DMS153 treated with DMSO at 0.1 percent for 48 hours (cell line): ENCODE results near the gene COLEC12.
"Not testable (repeated sequence)": the region's sequence is repeated elsewhere in the genome, so short reads cannot be mapped to it uniquely, and the experiment has no call there.

Experiments used
- DNase-seq: peaks from one replicate; lab custom pipeline; 2025; ENCODE audit not compliant: unreplicated experiment; lab: John Stamatoyannopoulos, UW

The COLEC12 gene

GRCh38 chr18:415047-415446, 85.5 kb downstream of the COLEC12 start:
- no peak for DNase-seq

GRCh38 chr18:413233-413632, 87.3 kb downstream of the COLEC12 start:
- DNase-seq, result no peak

DNA sequence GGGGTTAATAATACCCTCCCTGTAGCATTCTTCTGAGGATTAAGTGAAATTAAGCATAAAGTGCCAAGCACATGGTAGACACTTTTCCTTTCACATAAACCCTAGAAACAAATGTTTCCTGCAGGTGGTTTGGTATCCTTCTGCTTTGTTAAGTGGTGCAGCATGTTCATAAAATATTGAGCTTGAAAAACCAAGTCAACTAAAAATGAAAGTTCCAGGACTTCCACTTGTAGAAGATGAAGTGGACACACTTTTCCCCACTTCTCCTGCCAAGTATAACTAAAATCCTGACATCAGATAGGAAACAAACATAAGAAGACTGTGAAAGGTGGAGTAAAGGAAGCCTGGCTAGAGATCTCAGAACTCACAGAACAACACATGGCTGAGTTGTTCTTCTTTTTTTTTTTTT, 90.5 kb downstream of the COLEC12 start:
- no peak for DNase-seq

DNA sequence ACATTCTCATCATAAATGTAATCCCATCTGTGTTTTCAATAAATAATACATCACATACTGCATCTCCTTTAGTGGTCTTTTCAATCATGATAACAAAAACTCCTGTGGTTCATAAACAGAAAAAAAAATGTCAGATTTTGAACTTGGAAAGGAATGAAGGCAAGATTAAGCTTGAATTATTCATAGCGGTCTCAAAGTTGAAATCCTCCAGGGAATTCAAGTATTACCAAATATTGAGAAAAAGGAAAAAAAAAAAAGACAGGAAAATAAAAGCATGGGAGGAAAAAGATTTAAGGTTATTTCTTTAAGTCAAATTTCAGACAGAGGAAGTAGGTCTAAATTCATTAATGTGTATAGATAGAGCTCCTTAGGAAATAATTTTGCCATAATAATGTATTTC, 92.1 kb downstream of the COLEC12 start:
- no peak for DNase-seq

DNA sequence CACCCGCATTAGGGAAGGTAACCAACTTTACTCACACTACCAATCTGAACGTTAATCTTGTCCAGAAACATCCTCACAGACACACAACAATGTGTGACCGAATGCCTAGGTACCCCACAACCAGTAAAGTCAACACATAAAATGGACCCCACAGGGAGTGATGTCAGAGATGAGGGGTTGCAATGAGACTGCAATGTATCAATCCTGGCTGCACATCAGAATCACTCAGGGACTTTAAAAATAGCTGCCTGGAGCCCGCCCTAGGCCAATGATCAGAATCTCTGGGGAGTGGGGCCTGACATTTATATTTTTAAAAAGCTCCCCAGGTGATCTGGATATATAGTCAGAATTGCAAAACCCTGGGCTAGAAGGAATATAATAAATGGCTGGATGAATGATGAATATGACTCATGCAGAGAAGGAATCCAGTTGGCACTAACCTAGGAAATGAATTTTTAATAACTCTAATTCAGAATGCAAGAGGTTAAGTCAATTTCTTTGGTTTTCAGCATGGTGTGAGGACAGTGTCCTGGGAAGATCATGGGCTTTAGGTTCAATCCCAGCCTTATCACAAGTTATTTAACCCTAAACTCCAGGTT, 92.8 kb downstream of the COLEC12 start:
- DNase-seq, result no peak

- DNase-seq, result no peak
Observed at GRCh38 chr18:407191-407590, 93.3 kb downstream of the COLEC12 start.

GRCh38 chr18:406677-407076, 93.8 kb downstream of the COLEC12 start:
- no peak for DNase-seq

- not testable (repeated sequence) for DNase-seq
Observed at GRCh38 chr18:405006-405405, 95.5 kb downstream of the COLEC12 start.

GRCh38 chr18:404061-404636, 96.4 kb downstream of the COLEC12 start:
- no peak for DNase-seq

DNA sequence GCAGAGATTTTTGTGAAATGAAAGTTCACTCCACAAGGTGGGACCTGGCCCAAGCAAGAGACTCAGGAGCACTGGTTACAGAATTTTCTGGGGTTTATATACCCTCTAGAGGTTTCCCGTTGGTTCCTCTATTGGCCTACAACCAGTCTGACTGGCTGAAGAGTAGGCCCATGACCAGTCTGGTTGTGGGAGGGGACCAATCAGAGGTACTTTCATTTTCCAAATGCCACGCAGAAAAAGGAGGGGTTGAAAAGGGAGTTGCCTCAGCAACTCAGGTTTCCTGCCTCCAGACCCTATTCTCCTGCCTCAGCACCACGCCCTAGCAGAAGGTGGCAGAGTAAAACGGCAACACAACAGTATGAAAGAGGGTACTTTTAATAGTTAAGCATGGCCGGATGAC, 98.4 kb downstream of the COLEC12 start:
- DNase-seq, result no peak

DNA sequence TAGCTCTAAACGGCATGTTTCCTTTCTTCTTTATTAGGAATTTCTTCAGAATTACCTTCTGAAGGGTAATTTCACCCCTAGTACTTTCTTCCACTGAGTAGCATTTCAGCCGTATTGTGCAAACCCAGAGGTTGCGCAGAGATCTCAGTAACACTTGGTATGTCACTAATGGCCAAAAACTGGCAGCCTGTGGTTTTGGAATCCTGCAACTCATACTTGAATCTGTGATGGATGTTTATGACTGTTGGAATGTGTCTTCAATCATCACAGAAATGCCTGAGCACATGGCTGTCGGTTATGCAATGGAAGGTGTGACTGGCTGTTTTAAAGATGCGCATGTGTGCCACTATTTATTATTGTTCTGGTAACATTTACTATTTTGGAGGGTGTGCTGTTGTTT, 100.0 kb downstream of the COLEC12 start:
- no peak for DNase-seq

- DNase-seq, result no peak
Observed at GRCh38 chr18:399631-400135, 100.8 kb downstream of the COLEC12 start.

GRCh38 chr18:398935-399630, 101.4 kb downstream of the COLEC12 start:
- no peak for DNase-seq

DNA sequence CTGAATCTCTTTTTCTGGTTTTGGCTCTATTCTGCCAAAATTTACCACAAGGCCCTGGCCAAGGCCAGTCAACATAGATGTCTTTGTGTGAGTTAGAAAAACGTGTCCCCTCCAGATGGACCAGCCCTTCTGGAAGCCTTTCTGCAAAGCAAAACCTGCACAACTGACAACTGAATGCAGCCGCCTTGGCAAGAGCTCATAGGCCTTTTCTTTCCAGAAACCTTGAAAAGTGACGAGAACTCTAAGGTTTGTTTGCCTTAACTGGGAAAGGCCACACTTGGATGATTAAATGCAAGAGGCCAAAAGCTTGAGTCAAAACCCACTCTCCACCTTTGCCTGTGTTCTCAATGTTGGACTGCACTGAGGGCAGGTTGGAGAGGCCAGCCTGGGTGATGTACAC, 103.9 kb downstream of the COLEC12 start:
- no peak for DNase-seq

- no peak for DNase-seq
Observed at GRCh38 chr18:396251-396555, 104.3 kb downstream of the COLEC12 start.

DNA sequence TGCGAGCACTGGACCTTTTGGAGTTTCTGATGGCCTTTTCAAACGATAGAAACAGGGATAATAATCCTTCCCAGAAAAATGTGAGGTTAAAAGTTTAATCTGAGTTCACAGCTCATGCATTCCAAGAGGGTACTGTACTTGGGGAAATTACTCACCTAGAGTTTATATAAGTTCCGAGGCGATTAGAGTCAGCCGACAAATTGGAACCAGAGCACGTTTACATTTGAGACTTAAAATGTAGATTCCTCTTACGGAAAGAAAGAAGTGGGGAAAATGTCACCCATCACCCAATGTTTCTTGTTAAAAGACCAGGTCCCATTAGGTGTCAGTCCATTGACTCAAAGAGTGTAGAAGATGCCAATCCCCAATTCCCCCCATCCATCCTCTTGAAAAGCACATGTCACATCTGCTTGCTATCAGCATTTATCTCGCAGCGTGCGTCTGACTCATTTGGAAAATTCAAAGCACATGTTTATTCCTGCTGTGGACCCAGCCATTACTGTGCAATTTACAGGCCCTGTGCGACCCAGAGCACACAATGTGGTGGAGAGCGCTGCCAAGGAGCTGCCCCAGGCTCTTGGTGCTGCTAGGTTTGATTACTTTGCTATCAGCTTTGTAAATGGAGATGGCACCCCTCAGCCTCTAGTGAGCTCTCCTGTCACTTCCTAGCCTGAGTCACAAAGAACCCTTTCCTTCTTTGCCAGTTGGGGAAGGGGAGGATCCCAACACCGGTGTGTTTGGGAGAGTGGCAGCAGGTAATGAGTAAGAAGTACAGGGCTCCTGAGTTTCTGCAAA, 104.8 kb downstream of the COLEC12 start:
- no peak for DNase-seq

DNA sequence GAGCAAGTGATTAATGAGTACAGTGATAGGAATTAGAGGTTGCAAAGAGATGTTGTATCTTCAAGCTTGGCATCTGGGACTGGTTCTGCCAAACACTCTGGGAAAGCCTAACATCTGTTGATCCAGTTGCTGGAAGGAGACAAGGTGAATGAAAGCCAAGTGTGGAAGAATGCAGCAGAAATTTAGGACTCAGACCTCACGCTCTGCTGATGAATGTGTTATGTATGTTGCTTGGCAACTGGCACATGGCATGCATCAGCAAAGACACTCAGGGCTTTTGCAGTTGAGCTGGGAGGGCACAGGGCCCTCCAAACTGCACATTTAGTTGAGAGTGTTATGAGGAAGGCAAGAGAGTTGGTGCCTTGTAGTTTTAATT, 105.5 kb downstream of the COLEC12 start:
- no peak for DNase-seq

DNA sequence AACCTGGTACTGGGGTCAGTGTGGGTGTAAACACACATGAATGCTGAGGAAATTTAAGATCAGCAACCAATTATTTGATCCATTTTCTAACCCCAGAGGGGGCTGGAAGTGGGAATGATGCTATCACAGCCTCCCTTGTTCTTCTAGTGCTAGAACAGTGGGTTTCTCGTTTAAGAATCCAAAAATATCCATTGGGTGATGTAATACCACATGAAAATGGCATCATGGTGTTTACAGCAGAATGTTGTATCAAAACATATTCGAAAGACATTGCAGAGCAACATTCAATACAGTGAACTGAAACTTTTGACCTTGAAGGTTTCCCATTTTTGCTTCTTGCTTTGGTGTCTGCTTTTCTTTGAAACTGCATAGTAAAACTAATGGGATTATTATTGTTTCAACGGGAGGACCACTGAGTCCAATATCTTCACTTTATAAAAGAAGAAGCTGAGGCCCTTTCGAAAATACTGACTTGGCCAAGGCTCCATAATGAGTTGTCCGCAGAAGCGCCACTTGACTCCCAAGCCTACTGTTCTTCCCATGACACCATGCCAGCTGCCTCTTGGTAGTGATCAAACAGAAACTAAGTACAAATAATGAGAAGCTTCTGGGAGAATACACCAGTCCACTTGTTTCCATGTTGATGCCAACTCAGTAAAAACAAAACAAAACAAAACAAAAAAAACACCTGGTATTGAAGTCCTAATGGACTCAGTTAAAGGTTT, 106.1 kb downstream of the COLEC12 start:
- no peak for DNase-seq

GRCh38 chr18:393574-393957, 106.9 kb downstream of the COLEC12 start:
- DNase-seq, result no peak

DNA sequence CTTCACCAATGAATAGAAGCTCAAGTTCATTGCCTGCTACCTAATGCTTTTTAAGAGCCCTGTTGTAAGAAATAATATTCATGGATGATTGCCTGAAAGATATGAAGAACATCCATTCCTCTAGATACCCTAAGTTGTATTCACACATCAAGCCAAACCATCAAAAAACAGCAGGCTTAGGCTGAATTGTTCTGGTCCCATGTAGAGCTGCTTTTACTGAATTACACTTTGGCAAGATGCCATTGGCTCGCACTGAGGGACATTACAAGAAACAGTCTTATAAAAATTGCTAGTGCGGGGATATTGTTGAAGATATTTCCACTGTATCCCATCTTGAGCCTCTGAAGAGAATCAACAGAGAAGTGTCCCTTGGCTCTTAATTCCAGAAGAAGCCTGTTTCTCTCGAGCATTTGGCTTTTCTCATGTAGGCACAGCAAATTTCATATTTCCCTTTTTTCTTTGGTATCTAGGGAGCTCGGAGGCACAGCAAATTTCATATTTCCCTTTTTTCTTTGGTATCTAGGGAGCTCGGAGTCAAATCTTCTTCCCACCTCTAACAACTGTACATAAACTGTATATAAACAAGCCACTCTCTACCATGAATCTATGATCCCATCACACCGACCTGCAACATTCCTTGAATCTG, 107.5 kb downstream of the COLEC12 start:
- no peak for DNase-seq
